HCT116 (cell line): ENCODE results near the gene PAX6.

Source experiments
- CTCF ChIP-seq, 3 experiments: fragments of 200-600 bp in 1 of 3; sonication (generic) in 1 of 3; IDR thresholded peaks in 2 of 3; conservative IDR thresholded peaks in 1 of 3; 2 replicates each; pipeline ENCODE4 v1.5.1; 2012 to 2017; ENCODE audit warnings: low read depth in 2 of 3, low read length in 2 of 3, antibody characterized with exemption in 1 of 3, borderline replicate concordance in 1 of 3, control low read depth in 1 of 3, mild to moderate bottlenecking in 1 of 3, mixed read lengths in 1 of 3, mixed run types in 1 of 3, moderate library complexity in 1 of 3; ENCODE audit not compliant: insufficient read depth in 1 of 3
- EGR1 ChIP-seq: IDR thresholded peaks from 2 replicates; pipeline ENCODE4 v1.6.1; 2012; ENCODE audit warnings: low read depth
- EZH2 ChIP-seq: fragments of 200-600 bp; sonication (generic); IDR thresholded peaks from 2 replicates; pipeline ENCODE4 v1.6.1; 2017; ENCODE audit warnings: antibody characterized with exemption, mixed run types
- JUND ChIP-seq: IDR thresholded peaks from 2 replicates; pipeline ENCODE4 v1.6.1; 2012
- MAX ChIP-seq: IDR thresholded peaks from 2 replicates; pipeline ENCODE4 v1.6.1; 2012
- POLR2A ChIP-seq: IDR thresholded peaks from 2 replicates; pipeline ENCODE4 v1.7.0; 2011; ENCODE audit warnings: borderline replicate concordance; ENCODE audit not compliant: insufficient read depth, insufficient read length; ENCODE audit errors: extremely low read depth
- POLR2AphosphoS5 ChIP-seq: IDR thresholded peaks from 2 replicates; pipeline ENCODE4 v1.6.1; 2011; ENCODE audit warnings: mild to moderate bottlenecking, low read depth, low read length, moderate library complexity
- YY1 ChIP-seq: IDR thresholded peaks from 2 replicates; pipeline ENCODE4 v1.6.1; 2011; ENCODE audit warnings: low read length, low read depth, moderate library complexity, mild to moderate bottlenecking; ENCODE audit not compliant: insufficient replicate concordance; ENCODE audit errors: extremely low read depth
- ZFX ChIP-seq: fragments of 450-650 bp; IDR thresholded peaks from 2 replicates; pipeline ENCODE4 v1.6.1; 2017
- TF ChIP-seq, protein P1 (sequence below): IDR thresholded peaks from 2 replicates; pipeline ENCODE4 v1.6.1; 2011; ENCODE audit warnings: mild to moderate bottlenecking, low read length, moderate library complexity; ENCODE audit not compliant: insufficient replicate concordance; ENCODE audit errors: extremely low read depth

DNA sequence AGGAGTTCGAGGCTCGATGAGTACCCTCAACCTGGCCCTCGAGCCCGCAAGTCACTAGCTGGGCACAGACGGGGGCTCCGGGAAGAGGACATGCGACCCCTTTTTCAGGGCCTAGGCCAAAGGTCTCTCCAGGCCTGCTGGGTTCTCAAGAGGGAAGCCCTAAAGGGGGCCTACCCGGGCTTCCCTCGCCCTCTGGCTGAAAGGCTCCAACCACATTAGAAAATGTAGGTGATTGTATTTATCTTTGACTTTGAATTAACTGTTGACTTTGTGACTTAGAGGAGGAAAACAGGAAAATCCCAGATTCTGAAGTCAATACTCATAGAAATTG is 7.3 kb upstream of the PAX6 start:
- TF ChIP-seq POLR2AphosphoS5 (no peak), MAX (no peak), CTCF (IDR thresholded peaks at IDR 0.05 in 2 of 3, conservative IDR thresholded peaks at IDR 0.05 in 1 of 3; ENCODE audit: borderline replicate concordance in 1 of 3, insufficient read depth in 1 of 3, low read depth in 2 of 3, low read length in 2 of 3) (no peak), POLR2A (no peak), EZH2 (no peak), ZFX (no peak), JUND (no peak), YY1 (no peak), EGR1 (no peak)
- TF ChIP-seq, protein P1, sequence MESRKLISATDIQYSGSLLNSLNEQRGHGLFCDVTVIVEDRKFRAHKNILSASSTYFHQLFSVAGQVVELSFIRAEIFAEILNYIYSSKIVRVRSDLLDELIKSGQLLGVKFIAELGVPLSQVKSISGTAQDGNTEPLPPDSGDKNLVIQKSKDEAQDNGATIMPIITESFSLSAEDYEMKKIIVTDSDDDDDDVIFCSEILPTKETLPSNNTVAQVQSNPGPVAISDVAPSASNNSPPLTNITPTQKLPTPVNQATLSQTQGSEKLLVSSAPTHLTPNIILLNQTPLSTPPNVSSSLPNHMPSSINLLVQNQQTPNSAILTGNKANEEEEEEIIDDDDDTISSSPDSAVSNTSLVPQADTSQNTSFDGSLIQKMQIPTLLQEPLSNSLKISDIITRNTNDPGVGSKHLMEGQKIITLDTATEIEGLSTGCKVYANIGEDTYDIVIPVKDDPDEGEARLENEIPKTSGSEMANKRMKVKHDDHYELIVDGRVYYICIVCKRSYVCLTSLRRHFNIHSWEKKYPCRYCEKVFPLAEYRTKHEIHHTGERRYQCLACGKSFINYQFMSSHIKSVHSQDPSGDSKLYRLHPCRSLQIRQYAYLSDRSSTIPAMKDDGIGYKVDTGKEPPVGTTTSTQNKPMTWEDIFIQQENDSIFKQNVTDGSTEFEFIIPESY: no peak
